Ovary (tissue), 9 donors: ENCODE results near the gene RDH8. TPM values are rescaled to one million over a fixed set of nuclear protein-coding genes. Genes with fewer than 3 reads are reported as not detected.

Experiments used
- DNase-seq, 5 donors: peaks; one replicate each; pipeline ENCODE4 v3.0.0-alpha.2; 2019 to 2020
- H3K27ac ChIP-seq, 2 donors: fragments of 200-600 bp; one replicate each; pipeline versions ENCODE4 v1.5.1 to v1.8.0; 2019 to 2022
- H3K27me3 ChIP-seq: fragments of 200-600 bp; one replicate; pipeline ENCODE4 v1.8.0; 2022
- H3K36me3 ChIP-seq: fragments of 200-600 bp; sonication (generic); one replicate; pipeline ENCODE4 v1.5.1; 2019
- H3K4me1 ChIP-seq: one replicate; pipeline ENCODE4 v1.8.1; 2013; ENCODE audit warnings: mild to moderate bottlenecking, moderate library complexity; ENCODE audit not compliant: insufficient read depth
- H3K4me3 ChIP-seq: fragments of 200-600 bp; sonication (generic); one replicate; pipeline ENCODE4 v1.5.1; 2017
- H3K9me3 ChIP-seq, 2 donors: fragments of 200-600 bp in 1 of 2; sonication (generic) in 1 of 2; one replicate each; pipeline versions ENCODE4 v1.5.1 to v1.8.1; 2013 to 2019; ENCODE audit warnings: mild to moderate bottlenecking in 1 of 2, moderate library complexity in 1 of 2
- EP300 ChIP-seq: sonication (generic); formaldehyde crosslinking; IDR thresholded peaks from one replicate; pipeline ENCODE4 v1.6.1; 2017; ENCODE audit warnings: antibody characterized with exemption
- POLR2A ChIP-seq: fragments of 450-650 bp; IDR thresholded peaks from one replicate; pipeline ENCODE4 v1.6.1; 2017; ENCODE audit warnings: antibody characterized with exemption, mild to moderate bottlenecking, moderate library complexity
- WGBS, 3 donors: extraction: QIAGEN DNeasy Blood & Tissue Kit in 1 of 3; methylation state at CpG; one replicate each; pipeline versions ENCODE4 v1.1.5 to v1.1.7; 2013 to 2017; 5-methylcytosine and 5-hydroxymethylcytosine counted together
- intact Hi-C, 4 donors: fragments of 100-400 bp; cut with DNase I; formaldehyde crosslinking; loops; one replicate each; pipeline versions ENCODE4 v1.11.0 to v1.15.1; 2022 to 2023
- polyA plus RNA-seq, 2 donors: library from polyadenylated mRNA; stranded (reverse); fragments of 200-250 nt in 1 of 2; fragments of 350-450 nt in 1 of 2; fragmentation: Illumina TruSeq in 1 of 2; extraction: RNeasy Lipid Tissue Mini Kit (QIAGEN cat#74804) in 1 of 2; gene quantifications; one replicate each; pipeline ENCODE4 v1.2.3, GENCODE V29; 2013 to 2014
- total RNA-seq, 7 donors: library from RNA; depleted of rRNA in 2 of 7; stranded (reverse); fragments of >200 nt in 2 of 7; fragmentation: NEBNext Ultra II Directional in 3 of 7; extraction: Animal tissue kit (Norgen Biotek cat#: 25700) in 3 of 7; gene quantifications; one replicate each; pipeline versions ENCODE4 v1.1.0 to v1.2.4, GENCODE V29; 2016 to 2023
- TF ChIP-seq, protein P1 (sequence below), 3 donors: fragments of 450-650 bp in 2 of 3; fragments of 200-600 bp in 1 of 3; IDR thresholded peaks; one replicate each; pipeline versions ENCODE4 v1.5.1 to v1.8.0; 2016 to 2022; ENCODE audit warnings: antibody characterized with exemption in 3 of 3, mild to moderate bottlenecking in 1 of 3
- donor health status: DM: no; HTN: no; CAD: no; lungs with moderate emphysema.
- donor health status: DM: no; HTN: no; CAD: no.
- donor health status: Bipolar disorder and iron deficiency.
- donor health status: DM: yes; HTN: yes; CAD: no.
- donor health status: DM: no; HTN: no; CAD: no.
- donor health status: DM: yes; HTN: yes; CAD: no.

RDH8 gene
- total and polyA plus RNA-seq, 9 donors = not detected

- Histone ChIP-seq H3K36me3 (no peaks in the 10 kb centered on the region), H3K27ac (no peak overlapping the region), H3K4me1 (no peaks in the 10 kb centered on the region), H3K9me3 (no peaks in the 10 kb centered on the region), H3K4me3 (no peak overlapping the region), H3K27me3 (no peaks in the 10 kb centered on the region)
- TF ChIP-seq POLR2A (no peak), EP300 (no peak)
- TF ChIP-seq, protein P1, sequence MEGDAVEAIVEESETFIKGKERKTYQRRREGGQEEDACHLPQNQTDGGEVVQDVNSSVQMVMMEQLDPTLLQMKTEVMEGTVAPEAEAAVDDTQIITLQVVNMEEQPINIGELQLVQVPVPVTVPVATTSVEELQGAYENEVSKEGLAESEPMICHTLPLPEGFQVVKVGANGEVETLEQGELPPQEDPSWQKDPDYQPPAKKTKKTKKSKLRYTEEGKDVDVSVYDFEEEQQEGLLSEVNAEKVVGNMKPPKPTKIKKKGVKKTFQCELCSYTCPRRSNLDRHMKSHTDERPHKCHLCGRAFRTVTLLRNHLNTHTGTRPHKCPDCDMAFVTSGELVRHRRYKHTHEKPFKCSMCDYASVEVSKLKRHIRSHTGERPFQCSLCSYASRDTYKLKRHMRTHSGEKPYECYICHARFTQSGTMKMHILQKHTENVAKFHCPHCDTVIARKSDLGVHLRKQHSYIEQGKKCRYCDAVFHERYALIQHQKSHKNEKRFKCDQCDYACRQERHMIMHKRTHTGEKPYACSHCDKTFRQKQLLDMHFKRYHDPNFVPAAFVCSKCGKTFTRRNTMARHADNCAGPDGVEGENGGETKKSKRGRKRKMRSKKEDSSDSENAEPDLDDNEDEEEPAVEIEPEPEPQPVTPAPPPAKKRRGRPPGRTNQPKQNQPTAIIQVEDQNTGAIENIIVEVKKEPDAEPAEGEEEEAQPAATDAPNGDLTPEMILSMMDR (IDR thresholded peaks at IDR 0.05) = no peak
- 89 to 93% (median 90%) methylated on average over 3 of the region's 3 CpGs for WGBS, 3 donors
- DNase-seq = no peak
- intact Hi-C loops = loop anchor here (2.0 to 5.0 kb wide), 2 partner anchors 94 to 96 kb away; no protein-coding TSS in a partner anchor
Observed at GRCh38 chr19:10026744-10027143, 13.5 kb downstream of the RDH8 start.

- peak; percentile 95 to 99 (median 97) for DNase-seq
- intact Hi-C loops = loop anchor here (2.0 to 5.0 kb wide), 2 partner anchors 95 to 97 kb away; no protein-coding TSS in a partner anchor
- WGBS, 3 donors = 3 to 5% (median 4%) methylated on average over 25 to 29 of the region's 29 CpGs
- Histone ChIP-seq H3K36me3 (no peaks in the 10 kb centered on the region), H3K27me3 (no peaks in the 10 kb centered on the region), H3K4me1 (no peaks in the 10 kb centered on the region), H3K27ac (no peak overlapping the region), H3K9me3 (no peaks in the 10 kb centered on the region), H3K4me3 (no peak overlapping the region)
- no peak for TF ChIP-seq POLR2A
- TF ChIP-seq, protein P1 (IDR thresholded peaks at IDR 0.05) = peak; percentile 95 to 98 (median 98)
Observed at GRCh38 chr19:10027158-10027997, 14.1 kb downstream of the RDH8 start.

DNA sequence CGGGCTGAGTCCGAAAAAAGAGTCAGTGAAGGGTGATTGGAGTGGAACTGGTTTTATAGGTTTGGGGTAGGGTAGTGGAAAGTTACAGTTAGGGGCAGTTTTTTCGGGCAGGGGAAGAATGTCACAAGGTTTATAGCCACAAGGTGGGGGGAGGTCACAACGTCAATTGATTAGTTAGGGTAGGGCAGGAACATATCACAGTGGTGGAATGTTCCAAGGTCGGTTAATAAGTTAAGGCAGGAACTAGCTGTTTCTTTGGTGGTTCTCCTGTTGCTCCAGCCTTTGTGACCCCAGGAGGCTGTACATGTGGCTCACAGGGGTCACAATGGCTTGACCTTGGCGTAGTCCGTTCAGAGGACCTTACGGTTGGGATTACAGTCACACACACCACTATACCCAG, 20.3 kb downstream of the RDH8 start:
- 49 to 58% (median 52%) methylated on average over 8 of the region's 8 CpGs for WGBS, 3 donors
- Histone ChIP-seq H3K36me3 (no peaks in the 10 kb centered on the region), H3K9me3 (no peaks in the 10 kb centered on the region), H3K27ac (no peak overlapping the region), H3K4me3 (no peak overlapping the region), H3K27me3 (no peaks in the 10 kb centered on the region), H3K4me1 (no peaks in the 10 kb centered on the region)
- intact Hi-C loops = no loop called here
- DNase-seq = no peak
- TF ChIP-seq, protein P1 (IDR thresholded peaks at IDR 0.05) = no peak
- TF ChIP-seq EP300 (no peak), POLR2A (no peak)

- Histone ChIP-seq H3K9me3 (no peaks in the 10 kb centered on the region), H3K36me3 (no peaks in the 10 kb centered on the region), H3K27ac (no peak overlapping the region), H3K4me3 (no peak overlapping the region), H3K27me3 (no peaks in the 10 kb centered on the region), H3K4me1 (no peaks in the 10 kb centered on the region)
- intact Hi-C loops = no loop called here
- WGBS, 3 donors = 64 to 78% (median 71%) methylated on average over 5 of the region's 5 CpGs
- DNase-seq = no peak
- no peak for TF ChIP-seq EP300
- TF ChIP-seq POLR2A = no peak
- TF ChIP-seq, protein P1 (IDR thresholded peaks at IDR 0.05) = no peak
Observed at GRCh38 chr19:10036601-10037071, 23.4 kb downstream of the RDH8 start.
